Gastroesophageal sphincter (tissue), 3 donors: ENCODE data around the gene MBNL1.

Source experiments
- EP300 ChIP-seq: sonication (generic); formaldehyde crosslinking; IDR thresholded peaks from one replicate; pipeline ENCODE4 v1.6.1; 2017; ENCODE audit warnings: antibody characterized with exemption, mild to moderate bottlenecking
- POLR2A ChIP-seq, 2 donors: fragments of 450-650 bp; IDR thresholded peaks; one replicate each; pipeline ENCODE4 v1.6.1; 2017; ENCODE audit warnings: antibody characterized with exemption in 2 of 2, mild to moderate bottlenecking in 2 of 2, moderate library complexity in 1 of 2
- POLR2AphosphoS5 ChIP-seq: sonication (generic); formaldehyde crosslinking; IDR thresholded peaks from one replicate; pipeline ENCODE4 v1.6.1; 2017; ENCODE audit warnings: antibody characterized with exemption
- TF ChIP-seq, protein P1 (sequence below), 4 experiments: fragments of 200-600 bp in 2 of 4; fragments of 450-650 bp in 2 of 4; sonication (generic) in 1 of 4; IDR thresholded peaks; one replicate each; pipeline ENCODE4 v1.5.1; 2017 to 2019; ENCODE audit warnings: antibody characterized with exemption in 4 of 4, mild to moderate bottlenecking in 2 of 4, moderate library complexity in 2 of 4

GRCh38 chr3:152472672-152472954, 203.9 kb downstream of the MBNL1 start:
- TF ChIP-seq, protein P1, sequence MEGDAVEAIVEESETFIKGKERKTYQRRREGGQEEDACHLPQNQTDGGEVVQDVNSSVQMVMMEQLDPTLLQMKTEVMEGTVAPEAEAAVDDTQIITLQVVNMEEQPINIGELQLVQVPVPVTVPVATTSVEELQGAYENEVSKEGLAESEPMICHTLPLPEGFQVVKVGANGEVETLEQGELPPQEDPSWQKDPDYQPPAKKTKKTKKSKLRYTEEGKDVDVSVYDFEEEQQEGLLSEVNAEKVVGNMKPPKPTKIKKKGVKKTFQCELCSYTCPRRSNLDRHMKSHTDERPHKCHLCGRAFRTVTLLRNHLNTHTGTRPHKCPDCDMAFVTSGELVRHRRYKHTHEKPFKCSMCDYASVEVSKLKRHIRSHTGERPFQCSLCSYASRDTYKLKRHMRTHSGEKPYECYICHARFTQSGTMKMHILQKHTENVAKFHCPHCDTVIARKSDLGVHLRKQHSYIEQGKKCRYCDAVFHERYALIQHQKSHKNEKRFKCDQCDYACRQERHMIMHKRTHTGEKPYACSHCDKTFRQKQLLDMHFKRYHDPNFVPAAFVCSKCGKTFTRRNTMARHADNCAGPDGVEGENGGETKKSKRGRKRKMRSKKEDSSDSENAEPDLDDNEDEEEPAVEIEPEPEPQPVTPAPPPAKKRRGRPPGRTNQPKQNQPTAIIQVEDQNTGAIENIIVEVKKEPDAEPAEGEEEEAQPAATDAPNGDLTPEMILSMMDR (IDR thresholded peaks at IDR 0.05) = no peak
- TF ChIP-seq POLR2A (IDR thresholded peaks at IDR 0.05) (no peak), EP300 (no peak), POLR2AphosphoS5 (no peak)
